SK-N-MC (cell line): ENCODE results near the gene GNAI3.

Source experiments
- DNase-seq: peaks from one replicate; pipeline ENCODE4 v3.0.0-alpha.2; 2011; ENCODE audit warnings: low read depth, low spot score
- H3K27ac ChIP-seq: fragments of 200-600 bp; sonication (generic); 2 replicates; pipeline ENCODE4 v1.5.1; 2016; ENCODE audit warnings: mixed run types
- H3K36me3 ChIP-seq: fragments of 200-600 bp; sonication (generic); 2 replicates; pipeline ENCODE4 v1.6.1; 2017; ENCODE audit warnings: antibody characterized with exemption, low read length, mixed read lengths; ENCODE audit not compliant: insufficient read depth
- H3K4me3 ChIP-seq: fragments of 200-600 bp; sonication (generic); 2 replicates; pipeline ENCODE4 v1.5.1; 2016
- H3K9ac ChIP-seq: fragments of 200-600 bp; sonication (generic); 2 replicates; pipeline ENCODE4 v1.8.0; 2017; ENCODE audit warnings: mixed run types, mixed read lengths; ENCODE audit not compliant: insufficient read length
- H3K9me3 ChIP-seq: fragments of 200-600 bp; sonication (generic); 2 replicates; pipeline ENCODE4 v1.6.1; 2017; ENCODE audit warnings: low read depth, mild to moderate bottlenecking, antibody characterized with exemption, low read length, moderate library complexity, mixed read lengths
- EZH2 ChIP-seq: fragments of 200-600 bp; sonication (generic); IDR thresholded peaks from one replicate; pipeline ENCODE4 v1.6.1; 2017; ENCODE audit warnings: antibody characterized with exemption
- FOXP2 ChIP-seq: optimal IDR thresholded peaks from 2 replicates; pipeline ENCODE3; 2011; ENCODE audit warnings: mild to moderate bottlenecking, moderate library complexity; ENCODE audit not compliant: insufficient read depth; ENCODE audit errors: extremely low read length, control extremely low read depth
- POLR2AphosphoS5 ChIP-seq: IDR thresholded peaks from 2 replicates; pipeline ENCODE4 v1.6.1; 2012; ENCODE audit warnings: mild to moderate bottlenecking, low read depth, low read length, borderline replicate concordance

The GNAI3 gene

DNA sequence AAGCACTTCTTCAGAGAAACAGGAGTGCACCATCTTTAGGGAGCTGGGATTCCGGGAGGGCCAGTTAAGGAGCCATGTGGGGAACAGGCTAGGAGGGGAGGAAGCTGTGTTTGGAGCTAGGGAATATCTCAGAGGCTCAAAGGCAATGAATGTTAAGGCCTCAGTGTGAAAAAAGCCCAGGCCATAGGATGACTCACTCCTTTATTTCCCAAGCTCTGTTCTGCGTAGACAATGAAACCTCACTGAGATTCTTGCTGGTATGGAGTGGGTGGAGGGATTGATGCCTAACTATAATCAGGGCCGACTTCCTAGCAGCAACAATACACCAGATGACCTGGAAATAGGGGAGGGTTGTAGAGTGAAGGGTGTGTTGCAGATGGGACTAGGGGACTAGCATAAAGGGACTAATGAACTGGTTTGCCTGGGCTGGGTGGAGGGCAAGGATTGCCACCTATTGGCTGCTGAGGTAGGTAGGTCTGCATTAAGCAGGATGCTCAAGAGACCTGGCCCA lies 68.9 kb downstream of the GNAI3 start:
- Histone ChIP-seq H3K9me3 (no peaks in the 10 kb centered on the region), H3K36me3 (no peaks in the 10 kb centered on the region), H3K9ac (no peak overlapping the region), H3K27ac (no peak overlapping the region), H3K4me3 (no peak overlapping the region)
- TF ChIP-seq FOXP2: no peak
- TF ChIP-seq POLR2AphosphoS5: no peak
- TF ChIP-seq EZH2: no peak
- no peak for DNase-seq

DNA sequence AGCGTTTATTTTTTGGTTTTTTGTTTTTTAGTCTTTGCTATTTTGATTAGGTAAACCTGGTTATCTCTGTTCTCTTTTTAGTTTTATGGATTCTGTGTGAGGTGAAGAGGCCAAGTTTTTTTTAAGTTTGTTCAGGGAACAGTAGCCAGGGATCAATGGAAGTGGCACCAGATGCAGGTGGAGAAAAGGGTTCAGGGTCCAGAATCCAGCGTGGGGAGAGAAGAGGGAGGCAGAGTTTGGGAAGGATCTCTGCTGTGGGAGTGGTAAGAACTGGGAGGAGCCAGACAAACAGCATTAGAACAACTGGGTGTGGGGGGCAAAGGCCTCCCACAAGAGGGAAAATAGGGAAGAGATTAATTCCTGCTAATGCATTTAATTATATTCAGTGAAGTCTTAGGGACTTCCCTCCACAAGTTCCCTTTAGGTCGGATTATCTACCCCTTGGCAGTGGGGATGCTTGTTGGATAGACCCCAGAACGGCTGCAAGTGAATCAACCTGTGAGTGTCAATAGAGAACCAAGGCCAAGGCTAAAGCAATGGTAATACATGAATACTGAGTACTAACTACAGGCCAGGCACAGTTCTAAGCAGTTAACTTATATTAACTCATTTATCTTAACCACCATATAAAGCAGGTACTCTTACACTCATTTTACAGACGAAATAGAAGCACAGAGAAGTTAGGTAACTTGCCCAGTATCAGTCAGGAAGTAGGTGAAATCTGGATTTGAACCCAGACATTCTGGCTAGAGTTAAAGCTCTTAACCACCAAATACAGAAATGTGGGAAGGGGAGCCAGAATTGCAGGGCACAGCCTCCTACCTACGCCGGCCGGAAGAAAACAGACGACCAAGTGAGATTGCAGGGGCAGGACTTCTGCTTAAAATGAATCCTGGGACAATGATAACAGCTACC lies 70.5 kb downstream of the GNAI3 start:
- Histone ChIP-seq H3K4me3 (peak overlapping the region; percentile 99), H3K9ac (peak overlapping the region; percentile 93), H3K27ac (peak overlapping the region; percentile 43), H3K9me3 (no peaks in the 10 kb centered on the region), H3K36me3 (no peaks in the 10 kb centered on the region)
- DNase-seq: no peak
- TF ChIP-seq EZH2 (no peak), FOXP2 (no peak)

DNA sequence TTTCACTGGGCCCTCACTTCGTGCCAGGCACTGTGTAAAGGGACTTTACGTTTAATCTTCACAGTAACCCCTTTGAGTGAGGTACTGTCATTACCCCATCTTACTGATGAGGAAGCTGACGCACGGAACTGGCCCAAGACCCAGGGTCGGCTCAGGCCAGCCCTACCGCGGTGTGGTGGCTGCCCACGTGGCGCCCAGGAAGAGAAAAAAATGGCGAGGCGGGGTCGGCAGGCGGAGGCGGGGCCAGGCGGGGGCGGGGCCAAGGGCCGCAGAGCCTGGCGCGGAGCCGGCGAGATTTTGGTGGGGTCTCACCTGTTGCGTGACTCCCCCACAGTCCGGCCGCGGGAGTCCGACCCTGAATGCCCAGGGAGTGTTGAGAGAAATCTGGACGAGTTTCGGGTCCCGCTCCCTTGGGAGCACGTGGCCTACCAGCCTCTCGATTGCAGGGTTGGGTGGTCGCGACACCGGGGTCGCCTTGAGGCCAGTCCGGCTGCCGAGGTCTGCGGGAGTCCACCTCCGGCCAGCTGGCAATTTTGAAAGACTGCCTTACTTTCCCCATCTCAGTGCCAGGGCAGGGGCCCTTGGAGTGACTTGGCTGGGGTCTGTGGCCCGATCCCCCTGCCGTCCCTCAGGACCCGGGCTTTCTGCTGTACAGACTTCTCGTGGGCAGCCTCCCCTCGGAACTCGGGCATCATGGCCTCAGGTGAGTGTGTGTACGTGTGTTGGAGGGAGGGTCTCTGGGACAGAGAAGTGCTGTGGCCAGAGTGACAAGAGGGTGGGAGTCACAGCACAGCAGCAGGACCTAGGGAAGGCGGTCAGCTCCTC lies 71.4 kb downstream of the GNAI3 start, which contains the start of the genes AMPD2 and GNAT2:
Gene AMPD2, plus strand, starts transcription at position 262 of the 825 bp plus-strand sequence. CDS start 1,339 bp downstream, outside the sequence.
Gene GNAT2, minus strand, starts transcription at position 41 of the 825 bp plus-strand sequence. CDS start 6,746 bp downstream, outside the sequence.
- Histone ChIP-seq H3K9me3 (no peaks in the 10 kb centered on the region), H3K4me3 (peak within 1 kb of the TSS; percentile 99), H3K9ac (peak within 1 kb of the TSS; percentile 93), H3K36me3 (no peaks in the 10 kb centered on the region), H3K27ac (peak within 1 kb of the TSS; percentile 79)
- no peak for DNase-seq
- no peak for TF ChIP-seq EZH2
- no peak for TF ChIP-seq FOXP2
- peak; percentile 86 for TF ChIP-seq POLR2AphosphoS5

DNA sequence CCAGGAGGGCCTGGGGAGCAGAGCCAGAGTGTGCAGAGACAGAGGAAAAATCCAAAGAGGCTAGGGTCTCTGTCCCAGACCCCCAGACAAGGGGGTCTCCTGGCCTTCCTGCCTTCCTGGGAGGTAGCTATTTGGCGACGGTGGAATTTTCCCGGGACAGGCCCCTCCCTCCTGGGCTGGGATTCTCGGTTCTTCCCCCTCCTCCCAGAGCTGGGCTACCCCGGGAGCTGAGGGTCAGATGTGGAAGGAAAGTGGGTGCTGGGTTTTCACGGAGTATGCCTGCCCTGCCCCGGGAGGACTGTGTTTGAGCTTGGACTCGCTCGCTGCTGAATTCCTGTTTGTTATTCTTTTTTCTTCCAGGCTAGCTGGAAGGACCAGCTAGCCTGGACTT lies 72.0 kb downstream of the GNAI3 start:
- no peaks in the 10 kb centered on the region for H3K9me3 ChIP-seq
- H3K9ac ChIP-seq: peak overlapping the region; percentile 93
- no peaks in the 10 kb centered on the region for H3K36me3 ChIP-seq
- H3K4me3 ChIP-seq: peak overlapping the region; percentile 99
- no peak for TF ChIP-seq EZH2
- no peak for TF ChIP-seq FOXP2
- no peak; the same call in 1 of the 2 replicates for TF ChIP-seq POLR2AphosphoS5
- DNase-seq: no peak
- H3K27ac ChIP-seq: peak overlapping the region; percentile 79

DNA sequence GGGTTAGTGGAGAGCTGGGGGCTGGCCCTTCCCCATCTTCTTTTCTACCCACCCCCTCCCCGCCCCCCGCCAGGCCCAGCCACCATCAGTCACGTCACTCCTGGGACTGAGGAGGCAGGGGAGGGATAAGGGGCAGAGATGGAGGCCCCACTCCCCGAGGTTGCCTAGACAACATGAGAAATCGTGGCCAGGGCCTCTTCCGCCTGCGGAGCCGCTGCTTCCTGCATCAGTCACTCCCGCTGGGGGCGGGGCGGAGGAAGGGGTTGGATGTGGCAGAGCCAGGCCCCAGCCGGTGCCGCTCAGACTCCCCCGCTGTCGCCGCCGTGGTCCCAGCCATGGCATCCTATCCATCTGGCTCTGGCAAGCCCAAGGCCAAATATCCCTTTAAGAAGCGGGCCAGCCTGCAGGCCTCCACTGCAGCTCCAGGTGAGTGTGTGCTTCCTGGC lies 72.4 kb downstream of the GNAI3 start:
- TF ChIP-seq EZH2 (no peak), POLR2AphosphoS5 (no peak), FOXP2 (no peak)
- peak overlapping the region; percentile 99 for H3K4me3 ChIP-seq
- no peak overlapping the region; the same call in 1 of the 2 replicates for H3K27ac ChIP-seq
- peak overlapping the region; percentile 93 for H3K9ac ChIP-seq
- DNase-seq: peak; percentile 63
- H3K9me3 ChIP-seq: no peaks in the 10 kb centered on the region
- H3K36me3 ChIP-seq: no peaks in the 10 kb centered on the region

DNA sequence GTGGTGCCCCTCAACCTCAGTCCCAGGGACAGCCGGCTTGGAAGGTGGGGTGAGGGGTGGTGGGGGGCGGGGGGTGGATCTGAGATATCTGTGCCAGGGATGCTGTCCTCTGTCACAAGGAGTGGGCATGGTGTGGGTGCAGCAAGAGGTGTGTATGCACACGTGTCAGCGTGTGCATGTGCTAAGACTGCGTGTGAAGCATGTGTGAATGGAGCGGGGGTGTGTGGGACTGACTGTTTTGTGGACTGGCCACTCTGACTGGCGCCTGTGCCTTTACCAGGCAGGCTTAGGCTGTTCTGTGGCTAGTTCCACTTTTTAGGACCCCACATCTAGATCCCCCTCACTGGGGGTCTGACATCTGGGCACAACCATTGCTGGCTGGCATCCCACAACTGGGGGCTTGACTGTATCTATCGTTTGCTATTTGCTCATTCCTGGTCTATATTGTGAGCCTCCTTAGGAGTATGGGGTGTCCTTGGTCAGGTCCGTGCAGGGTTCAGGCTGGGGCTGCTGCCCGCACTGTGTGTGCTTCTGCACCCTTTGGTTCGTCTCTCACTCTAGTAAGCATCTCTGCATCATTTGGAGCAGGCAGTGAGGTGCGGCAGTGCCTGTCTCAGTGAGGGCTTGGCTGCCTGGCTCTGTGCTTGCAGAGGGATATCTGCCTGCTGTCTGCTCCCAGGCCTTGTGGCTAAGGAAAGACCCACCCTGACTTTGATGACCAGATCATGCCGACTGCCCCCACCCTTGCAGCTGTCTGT lies 73.1 kb downstream of the GNAI3 start:
- H3K9me3 ChIP-seq: no peaks in the 10 kb centered on the region
- no peak for DNase-seq
- peak overlapping the region; percentile 99 for H3K4me3 ChIP-seq
- peak overlapping the region; percentile 58 for H3K9ac ChIP-seq
- H3K36me3 ChIP-seq: peaks cover under 1% of the 10 kb centered on the region; the same call in 1 of the 2 replicates
- no peak for TF ChIP-seq POLR2AphosphoS5
- no peak for TF ChIP-seq EZH2
- TF ChIP-seq FOXP2: no peak
- no peak overlapping the region for H3K27ac ChIP-seq

DNA sequence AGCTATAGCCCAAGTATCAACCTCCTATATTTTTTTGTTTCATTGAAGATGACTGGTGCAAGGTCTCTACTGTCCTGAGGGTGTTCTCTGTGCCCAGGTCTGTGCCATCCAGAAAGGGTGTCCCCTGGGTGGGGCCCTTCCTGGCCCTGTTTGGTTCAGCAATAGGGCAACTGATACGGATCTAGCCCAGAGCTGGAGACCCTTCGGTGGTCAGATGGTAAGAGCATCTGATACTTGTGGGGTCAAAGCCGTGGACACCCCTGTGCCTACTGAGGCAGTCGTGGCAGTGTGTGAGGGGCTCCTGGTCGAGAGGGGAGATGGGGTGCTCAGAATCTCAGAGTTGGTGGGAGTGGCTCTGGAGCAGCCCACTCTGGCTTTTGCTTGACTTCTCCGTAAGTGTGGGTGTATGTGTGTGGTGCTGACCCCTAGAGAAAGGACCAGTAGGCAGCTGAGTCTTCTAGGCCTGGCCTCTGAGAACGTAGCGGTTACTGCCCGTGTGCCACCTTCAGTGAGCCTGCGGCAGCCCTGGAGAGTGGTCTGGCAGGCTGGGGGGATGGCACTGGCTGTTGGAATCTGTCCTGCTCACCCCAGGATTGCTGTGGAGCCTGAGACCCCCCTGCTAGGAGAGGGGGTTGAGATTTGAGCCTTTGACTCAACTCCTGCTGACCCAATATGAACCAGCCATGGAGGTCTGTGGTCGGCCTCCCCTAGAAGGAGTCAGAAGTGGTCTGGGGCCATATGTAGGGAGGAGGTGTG lies 73.9 kb downstream of the GNAI3 start:
- peak overlapping the region; percentile 99; the same call in 1 of the 2 replicates for H3K4me3 ChIP-seq
- peaks cover 6% of the 10 kb centered on the region; the same call in 1 of the 2 replicates for H3K36me3 ChIP-seq

More for the DNA sequence above, 73.9 kb downstream of the GNAI3 start:
- Histone ChIP-seq H3K27ac (no peak overlapping the region), H3K9ac (no peak overlapping the region), H3K9me3 (no peaks in the 10 kb centered on the region)
- TF ChIP-seq FOXP2: no peak
- no peak for TF ChIP-seq EZH2
- TF ChIP-seq POLR2AphosphoS5: no peak
- DNase-seq: no peak
